NCI-H2081 (cell line): ENCODE data around the gene ENTPD6.
"Not testable (repeated sequence)": the region's sequence is repeated elsewhere in the genome, so short reads cannot be mapped to it uniquely, and the experiment has no call there.

Experiments used
- DNase-seq, 2 experiments: peaks; one replicate each; lab custom pipeline; 2025; lab: John Stamatoyannopoulos, UW

Gene ENTPD6

DNA sequence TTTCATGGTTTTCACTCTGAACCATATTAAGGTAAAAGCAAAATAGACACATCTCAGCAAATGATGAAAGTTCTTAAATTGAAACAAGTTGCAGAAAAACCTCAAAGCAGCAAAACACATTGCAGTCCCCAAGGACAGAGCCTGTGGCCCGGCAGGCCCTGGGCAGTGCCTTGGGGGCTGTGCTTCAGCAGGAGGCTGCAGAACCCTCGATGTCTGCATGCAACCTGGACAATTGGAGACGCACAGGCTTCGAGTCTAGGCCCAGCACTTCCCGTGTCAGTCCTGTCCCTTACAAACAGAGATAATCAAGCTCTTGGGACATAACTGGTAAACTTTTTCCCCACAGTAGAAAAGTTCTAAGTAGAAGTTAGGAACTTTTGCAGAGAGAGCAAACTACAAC lies 61.6 kb downstream of the ENTPD6 start:
- no peak for DNase-seq

DNA sequence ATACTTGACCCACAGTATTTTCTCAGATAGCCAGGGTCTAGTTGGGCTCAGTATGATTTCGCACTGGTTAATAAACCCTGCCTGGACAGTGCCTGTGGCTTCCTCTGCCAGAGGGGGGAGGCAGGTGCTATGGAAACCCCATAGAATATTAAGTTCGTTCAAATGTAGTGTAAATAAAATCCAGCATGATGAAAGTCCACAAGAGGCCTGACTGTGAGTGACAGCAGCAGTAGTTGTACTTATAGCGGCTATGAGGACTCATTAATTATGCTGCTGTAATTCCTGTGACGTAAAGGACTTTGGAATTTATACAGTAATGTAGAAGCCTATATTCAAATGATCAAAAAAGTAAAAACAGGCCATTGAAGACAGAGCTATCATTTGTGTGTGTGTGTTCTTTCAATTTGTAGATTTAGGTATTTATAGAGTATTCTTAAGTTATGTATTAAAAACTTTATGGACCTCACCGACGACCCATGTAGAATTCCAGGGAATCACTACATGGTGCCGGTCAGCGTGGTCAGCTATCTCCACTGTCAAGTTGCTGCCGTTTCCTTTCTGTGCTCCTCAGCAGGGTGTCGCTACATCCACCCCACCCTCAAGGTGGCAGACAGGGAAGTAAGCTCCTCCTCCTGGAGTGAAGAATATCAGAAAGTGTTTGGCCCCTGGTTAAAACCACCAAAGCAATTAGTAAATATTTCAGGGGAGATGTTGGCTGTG lies 62.4 kb downstream of the ENTPD6 start:
- DNase-seq = no peak

DNA sequence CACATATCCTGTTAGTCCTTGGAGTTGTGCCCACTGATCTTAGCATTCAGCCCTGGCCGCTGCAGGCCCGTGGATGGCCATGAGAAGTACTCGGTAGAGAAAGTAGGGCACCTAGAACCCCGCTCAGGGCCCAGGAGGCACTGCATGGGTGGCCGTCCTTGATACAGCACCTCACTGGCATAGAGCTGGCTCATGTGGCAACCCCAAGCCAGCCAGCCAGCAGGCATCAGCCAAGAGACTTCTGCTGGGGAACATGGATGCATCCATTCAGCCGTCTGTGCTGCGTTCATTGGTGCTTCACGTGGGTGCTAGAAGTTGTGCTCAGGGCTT lies 62.9 kb downstream of the ENTPD6 start:
- no peak for DNase-seq

- no peak for DNase-seq
These were observed 63.3 kb downstream of the ENTPD6 start for GRCh38 chr20:25258828-25259227.

DNA sequence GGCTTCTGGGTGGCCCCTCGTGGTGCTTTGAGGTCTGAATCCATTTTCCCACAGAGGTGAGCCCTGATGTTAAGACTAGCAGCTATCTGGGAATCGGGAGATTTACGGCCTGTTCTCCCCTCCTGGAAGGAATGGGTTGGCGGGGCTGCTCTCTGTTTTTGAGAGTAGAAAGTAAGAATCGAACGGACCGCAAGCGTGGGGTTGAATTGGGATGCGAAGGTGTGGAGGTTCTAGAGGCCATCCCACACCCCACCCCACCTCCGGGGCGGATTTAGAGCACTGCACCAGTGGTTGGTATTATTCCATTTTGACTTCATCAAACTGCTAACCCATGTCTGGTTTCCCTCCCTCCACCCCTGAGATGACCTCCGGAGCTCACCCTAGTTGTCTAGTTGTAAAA lies 63.8 kb downstream of the ENTPD6 start:
- DNase-seq = no peak

DNA sequence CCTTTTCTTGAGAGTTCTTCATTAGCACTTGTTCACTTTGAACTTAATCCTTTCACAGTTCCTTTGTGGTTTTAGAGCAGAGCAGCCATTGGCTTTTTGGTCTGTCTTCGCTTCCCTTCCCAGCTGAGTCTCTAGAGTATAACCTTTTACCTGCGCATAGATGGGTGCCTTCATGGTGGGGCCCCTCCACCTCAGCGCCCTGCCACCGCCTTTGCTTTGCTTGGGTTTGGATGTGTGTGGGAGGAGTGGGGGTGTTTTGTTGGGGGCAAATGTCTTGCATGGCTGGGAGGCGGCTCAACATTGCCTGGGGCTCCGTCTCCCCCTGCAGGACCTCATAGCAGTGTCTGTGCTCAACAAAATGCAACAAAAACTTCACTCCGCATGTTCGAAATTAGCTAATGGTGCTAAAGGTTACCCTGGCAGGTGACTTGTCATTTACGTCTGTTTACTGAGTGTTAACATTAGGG lies 64.3 kb downstream of the ENTPD6 start:
- DNase-seq = no peak

DNA sequence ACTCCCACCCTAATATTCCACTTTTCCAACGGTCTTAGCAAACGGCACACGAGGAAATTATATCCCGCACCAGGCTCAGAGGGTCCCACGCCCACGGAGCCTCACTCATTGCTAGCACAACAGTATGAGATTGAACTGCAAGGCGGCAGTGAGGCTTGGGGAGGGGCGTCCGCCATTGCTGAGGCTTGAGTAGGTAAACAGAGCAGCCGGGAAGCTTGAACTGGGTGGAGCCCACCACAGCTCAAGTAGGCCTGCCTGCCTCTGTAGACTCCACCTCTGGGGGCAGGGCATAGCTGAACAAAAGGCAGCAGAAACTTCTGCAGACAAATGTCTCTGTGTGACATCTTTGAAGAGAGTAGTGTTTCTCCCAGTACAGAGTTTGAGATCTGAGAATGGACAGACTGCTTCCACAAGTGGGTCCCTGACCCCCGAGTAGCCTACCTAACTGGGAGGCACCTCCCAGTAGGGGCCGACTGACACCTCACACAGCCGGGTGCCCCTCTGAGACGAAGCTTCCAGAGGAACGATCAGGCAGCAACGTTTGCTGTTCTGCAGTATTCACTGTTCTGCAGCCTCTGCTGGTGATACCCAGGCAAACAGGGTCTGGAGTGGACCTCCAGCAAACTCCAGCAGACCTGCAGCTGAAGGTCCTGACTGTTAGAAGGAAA lies 65.4 kb downstream of the ENTPD6 start:
- DNase-seq = not testable (repeated sequence)

DNA sequence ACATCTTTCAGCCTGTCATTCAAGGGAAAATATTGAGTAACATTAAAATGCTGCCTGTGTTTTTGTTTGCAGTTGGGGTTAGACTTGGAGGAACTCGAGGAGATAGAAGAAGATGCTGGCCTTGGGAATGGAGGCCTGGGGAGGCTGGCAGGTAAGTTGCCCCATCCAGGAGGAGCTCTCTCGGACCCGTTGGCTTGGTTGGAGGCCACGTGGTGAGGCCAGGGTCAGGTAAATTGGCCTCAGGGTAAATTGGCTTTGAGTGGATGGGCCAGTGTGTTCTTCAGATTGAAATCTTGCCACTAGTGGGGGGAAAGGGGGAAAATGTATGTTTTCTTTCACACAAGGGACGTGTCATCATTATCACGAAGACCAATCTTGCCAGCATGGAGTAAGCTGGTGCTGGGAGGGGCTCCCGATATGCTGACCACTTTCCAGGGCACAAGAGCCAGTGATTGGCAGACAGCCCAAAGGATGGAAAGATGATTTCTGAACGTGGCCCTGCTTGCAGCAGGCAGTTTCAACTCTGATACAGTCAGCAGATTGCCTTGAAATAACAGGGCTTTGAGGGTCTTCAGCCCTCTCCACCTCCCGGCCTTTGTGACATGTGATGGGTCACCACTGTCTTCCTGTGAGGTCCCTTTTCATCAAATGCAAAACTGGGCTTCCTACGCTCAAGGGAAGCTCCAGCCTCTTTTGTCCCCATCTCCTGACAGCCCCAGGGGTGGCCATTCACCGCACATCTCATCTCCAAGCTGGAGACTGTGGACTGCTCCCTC lies 73.7 kb downstream of the ENTPD6 start:
- no peak for DNase-seq

GRCh38 chr20:25269833-25270170 lies 74.3 kb downstream of the ENTPD6 start:
- DNase-seq = no peak

DNA sequence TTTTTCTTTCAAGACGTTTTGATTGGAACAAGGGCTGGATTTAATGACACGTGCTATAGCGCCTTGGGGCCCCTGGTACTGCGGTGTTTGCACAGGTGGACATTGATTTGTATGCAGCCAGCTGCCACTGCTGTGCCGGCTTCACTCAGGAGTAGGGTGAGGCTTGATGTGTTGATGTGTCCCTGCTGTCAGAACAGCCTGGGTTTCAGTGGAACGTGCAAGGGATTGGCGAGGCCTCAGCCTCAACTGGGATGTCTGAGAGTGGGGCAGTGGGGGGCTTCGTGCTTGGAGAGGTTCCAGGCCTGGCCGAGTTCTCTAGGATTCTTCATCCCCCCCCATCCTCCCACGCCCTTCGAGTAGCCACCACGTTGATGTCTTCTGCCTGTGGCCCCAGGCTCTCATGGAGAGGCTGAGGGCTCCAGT lies 75.3 kb downstream of the ENTPD6 start:
- peak; percentile 58 to 87 for DNase-seq

- DNase-seq = no peak
These were observed 76.1 kb downstream of the ENTPD6 start for GRCh38 chr20:25271486-25272222.

GRCh38 chr20:25272223-25273000 lies 76.9 kb downstream of the ENTPD6 start:
- DNase-seq = no peak

GRCh38 chr20:25273046-25273445 lies 77.5 kb downstream of the ENTPD6 start:
- DNase-seq = no peak

GRCh38 chr20:25273541-25274358 lies 78.2 kb downstream of the ENTPD6 start:
- no peak for DNase-seq

DNA sequence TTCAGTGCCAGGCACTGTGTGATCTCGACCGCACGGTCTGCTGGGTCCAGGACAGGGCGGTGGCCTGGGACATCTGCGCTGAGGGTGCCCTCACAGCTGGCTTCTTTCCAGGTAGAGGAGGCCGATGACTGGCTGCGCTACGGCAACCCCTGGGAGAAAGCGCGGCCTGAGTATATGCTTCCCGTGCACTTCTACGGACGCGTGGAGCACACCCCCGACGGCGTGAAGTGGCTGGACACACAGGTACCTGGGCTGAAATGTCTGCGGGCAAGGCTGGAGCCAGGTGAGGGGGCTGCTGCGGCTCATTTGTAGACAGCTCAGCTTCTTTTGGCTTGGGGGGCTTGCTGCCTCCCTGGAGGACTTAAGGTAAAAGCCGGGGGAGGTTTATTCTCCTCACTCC lies 79.0 kb downstream of the ENTPD6 start:
- DNase-seq = no peak

DNA sequence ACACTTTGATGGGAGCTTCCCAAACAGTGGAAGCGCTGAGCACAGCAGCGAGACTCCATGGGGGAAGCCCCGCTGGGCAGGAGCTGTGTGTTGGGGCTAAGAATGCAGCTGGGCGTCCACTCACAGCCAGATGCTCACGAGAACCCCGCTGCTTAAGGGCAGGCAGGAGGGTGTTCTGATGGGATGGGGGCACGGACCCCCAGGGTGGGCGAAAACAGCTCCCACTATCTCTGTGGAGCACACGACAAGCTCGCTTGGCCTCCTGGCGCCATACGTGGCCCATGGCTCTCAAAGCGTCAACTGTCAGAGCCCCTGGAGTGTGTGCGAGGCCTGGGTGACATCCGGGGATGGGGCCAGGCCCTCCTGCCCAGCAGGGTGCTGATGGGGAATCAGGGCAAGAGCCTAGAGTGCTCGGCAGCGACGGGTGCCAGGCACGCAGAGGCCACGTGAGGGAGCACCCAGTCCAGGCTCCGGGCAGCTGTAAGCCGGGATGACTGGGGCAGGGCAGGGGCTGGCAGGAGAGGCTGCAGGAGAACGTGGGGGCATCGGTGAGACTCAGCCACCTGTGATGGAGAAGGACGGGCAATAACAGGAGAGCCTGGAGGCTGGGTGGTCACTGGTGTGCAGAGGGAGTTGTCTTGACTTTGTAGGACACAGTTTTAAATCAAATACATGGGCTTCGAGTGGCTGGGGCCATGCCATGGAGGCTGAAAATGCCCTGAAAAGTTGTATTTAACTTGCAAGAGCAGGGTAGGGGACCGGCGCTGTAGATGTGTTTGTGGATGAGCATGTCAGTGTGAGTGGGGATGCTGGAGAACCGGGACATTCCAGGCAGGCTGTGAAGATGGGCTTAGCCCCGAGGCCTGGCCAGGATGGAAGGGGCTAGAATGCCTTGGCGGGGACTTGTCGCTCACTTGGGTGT lies 79.6 kb downstream of the ENTPD6 start:
- no peak for DNase-seq

- no peak for DNase-seq
These were observed 80.5 kb downstream of the ENTPD6 start for GRCh38 chr20:25275813-25276532.
